ENCODE data around the gene UAP1. TPM values are rescaled to one million over a fixed set of nuclear protein-coding genes. Genes with fewer than 3 reads are reported as not detected.

The UAP1 gene
- total RNA-seq, 1 experiment from 2014 or later: 26.9 TPM

DNA sequence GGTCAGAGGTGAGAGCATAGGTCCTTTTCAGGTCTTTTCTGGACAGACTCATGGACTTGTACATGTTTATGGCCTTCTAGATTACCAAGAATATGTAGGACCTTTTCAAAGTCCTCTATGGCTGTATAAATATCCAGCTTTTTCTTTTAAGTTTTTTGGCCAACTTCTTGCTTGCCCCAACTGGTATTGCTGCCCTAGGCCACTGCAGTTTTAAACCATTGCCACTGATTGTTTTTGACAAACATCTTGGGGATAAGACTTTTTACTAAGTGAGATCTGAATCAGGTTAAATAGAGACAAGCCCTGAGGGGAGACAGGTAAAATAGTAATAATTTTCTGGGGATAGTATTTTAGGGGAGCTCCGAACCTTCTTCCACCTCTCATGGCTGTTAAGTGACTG lies 56.0 kb downstream of the UAP1 start:
- H3K9me3 Mint-ChIP-seq: peaks cover 13 to 19% of the 10 kb centered on the region in 2 experiments
- H3K23me2 ChIP-seq (ENCODE audit: insufficient read length, low read depth, low read length, poor library complexity, severe bottlenecking): no peaks in the 10 kb centered on the region
- no peak for DNase-seq

More for the DNA sequence above, 56.0 kb downstream of the UAP1 start:
- TF ChIP-seq, protein P1, sequence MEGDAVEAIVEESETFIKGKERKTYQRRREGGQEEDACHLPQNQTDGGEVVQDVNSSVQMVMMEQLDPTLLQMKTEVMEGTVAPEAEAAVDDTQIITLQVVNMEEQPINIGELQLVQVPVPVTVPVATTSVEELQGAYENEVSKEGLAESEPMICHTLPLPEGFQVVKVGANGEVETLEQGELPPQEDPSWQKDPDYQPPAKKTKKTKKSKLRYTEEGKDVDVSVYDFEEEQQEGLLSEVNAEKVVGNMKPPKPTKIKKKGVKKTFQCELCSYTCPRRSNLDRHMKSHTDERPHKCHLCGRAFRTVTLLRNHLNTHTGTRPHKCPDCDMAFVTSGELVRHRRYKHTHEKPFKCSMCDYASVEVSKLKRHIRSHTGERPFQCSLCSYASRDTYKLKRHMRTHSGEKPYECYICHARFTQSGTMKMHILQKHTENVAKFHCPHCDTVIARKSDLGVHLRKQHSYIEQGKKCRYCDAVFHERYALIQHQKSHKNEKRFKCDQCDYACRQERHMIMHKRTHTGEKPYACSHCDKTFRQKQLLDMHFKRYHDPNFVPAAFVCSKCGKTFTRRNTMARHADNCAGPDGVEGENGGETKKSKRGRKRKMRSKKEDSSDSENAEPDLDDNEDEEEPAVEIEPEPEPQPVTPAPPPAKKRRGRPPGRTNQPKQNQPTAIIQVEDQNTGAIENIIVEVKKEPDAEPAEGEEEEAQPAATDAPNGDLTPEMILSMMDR (conservative IDR thresholded peaks at IDR 0.05): no peak
- no peak overlapping the region for H3K9ac ChIP-seq (ENCODE audit: extremely low read depth, insufficient read length, low read length)
- H2BK12ac ChIP-seq (ENCODE audit: insufficient read length, low read depth, low read length): no peak overlapping the region
- H3K79me1 ChIP-seq (ENCODE audit: insufficient read depth, low read depth, low read length, poor library complexity, severe bottlenecking): no peaks in the 10 kb centered on the region
- H3K4me3 Mint-ChIP-seq: no peak overlapping the region
- H3K18ac ChIP-seq (ENCODE audit: insufficient read length, low read depth, low read length): no peak overlapping the region
- no peak overlapping the region for H4K91ac ChIP-seq (ENCODE audit: insufficient read length, low read depth, low read length)
- WGBS (ENCODE audit: extremely low coverage, insufficient read length, low lambda C conversion rate): no CpG with 5 or more reads among the region's 1 CpG
- H4K20me1 ChIP-seq (ENCODE audit: control insufficient read depth, insufficient read depth, insufficient read length): no peaks in the 10 kb centered on the region
- no peaks in the 10 kb centered on the region for H3K27me3 Mint-ChIP-seq (ENCODE audit: low read depth)
- H2BK5ac ChIP-seq (ENCODE audit: insufficient read length, low read length): no peak overlapping the region
- H2BK20ac ChIP-seq (ENCODE audit: low read depth, low read length, poor library complexity, severe bottlenecking): no peak overlapping the region
- H4K5ac ChIP-seq (ENCODE audit: insufficient read length, low read depth, low read length): no peak overlapping the region
- no peak overlapping the region for H3K14ac ChIP-seq (ENCODE audit: insufficient read depth, low read length)
- no peaks in the 10 kb centered on the region for H3K27me3 ChIP-seq (ENCODE audit: insufficient read depth, low read length)
- no peak overlapping the region for H3K4me2 ChIP-seq (ENCODE audit: insufficient read depth, insufficient read length, low read length)
- no peak overlapping the region for H3K27ac ChIP-seq (ENCODE audit: insufficient read length, low read depth, low read length)
- H3K56ac ChIP-seq (ENCODE audit: insufficient read length, low read depth, low read length): no peak overlapping the region
- H3K27ac Mint-ChIP-seq: no peak overlapping the region
- peaks cover 8 to 24% (median 13%) of the 10 kb centered on the region in 3 experiments for H3K36me3 Mint-ChIP-seq (ENCODE audit: insufficient read depth in 1 of 3, low read depth in 3 of 3)
- H3K9me3 ChIP-seq (ENCODE audit: control insufficient read depth, low read depth, low read length): no peaks in the 10 kb centered on the region
- no peak overlapping the region for H2AFZ ChIP-seq (ENCODE audit: low read length)
- no peak overlapping the region for H4K8ac ChIP-seq (replicated peaks; ENCODE audit: insufficient read length, low read depth, low read length)
- H2BK120ac ChIP-seq (ENCODE audit: low read depth, low read length, poor library complexity, severe bottlenecking): no peak overlapping the region
- no peak overlapping the region for H2AK5ac ChIP-seq (ENCODE audit: insufficient read length, low read length)
- H3K4me1 Mint-ChIP-seq: peaks cover 2 to 3% of the 10 kb centered on the region in 2 experiments; a peak in 3 of 4 replicates
- no peaks in the 10 kb centered on the region for H3K4me1 ChIP-seq (ENCODE audit: insufficient read depth, low read length)
- H2BK15ac ChIP-seq (ENCODE audit: low read depth, low read length): no peak overlapping the region
- no peak overlapping the region for H3T11ph ChIP-seq (ENCODE audit: low read length)
- no peaks in the 10 kb centered on the region for H3K79me2 ChIP-seq (ENCODE audit: insufficient read depth, low read length)
- no peak overlapping the region for H3K23ac ChIP-seq (ENCODE audit: insufficient read length, low read depth, low read length)
- H3K4ac ChIP-seq (ENCODE audit: low read depth, low read length): no peak overlapping the region

Data from H9 (cell line).